CD4-positive, alpha-beta T cell treated with Interleukin-17A for 4 hours (primary cell): Measurements from ENCODE around the gene GGNBP2.
A peak's percentile ranks its signal among the peaks of the same experiment; 100 is the strongest.
"Not testable (repeated sequence)": the region's sequence is repeated elsewhere in the genome, so short reads cannot be mapped to it uniquely, and the experiment has no call there.

Experiments
- DNase-seq: peaks from one replicate; pipeline ENCODE4 v3.0.0-alpha.2; 2020; ENCODE audit warnings: mixed read lengths

Gene GGNBP2

DNA sequence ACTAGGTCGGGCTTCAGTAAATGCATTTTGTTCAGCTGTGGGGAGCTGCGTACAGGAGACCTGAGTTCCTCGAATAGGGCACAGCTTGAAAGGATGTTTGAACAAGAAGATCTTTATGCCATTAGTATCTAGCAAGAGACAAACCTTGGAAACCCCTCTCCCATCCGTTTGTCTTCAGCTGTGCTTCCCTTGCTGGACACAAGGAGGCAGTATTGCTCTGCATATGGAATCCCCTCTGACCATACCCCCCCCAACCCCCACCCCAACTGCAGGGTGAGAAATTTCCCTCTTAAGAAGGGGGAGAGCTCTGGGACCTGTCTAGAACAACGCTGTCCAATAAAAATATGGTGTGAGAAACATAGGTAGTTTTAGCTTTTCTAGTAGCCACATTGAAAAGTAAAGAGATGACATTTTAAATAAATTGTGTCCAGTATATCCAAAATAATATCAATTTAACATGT is 58.2 kb downstream of the GGNBP2 start:
- DNase-seq = peak; percentile 73

DNA sequence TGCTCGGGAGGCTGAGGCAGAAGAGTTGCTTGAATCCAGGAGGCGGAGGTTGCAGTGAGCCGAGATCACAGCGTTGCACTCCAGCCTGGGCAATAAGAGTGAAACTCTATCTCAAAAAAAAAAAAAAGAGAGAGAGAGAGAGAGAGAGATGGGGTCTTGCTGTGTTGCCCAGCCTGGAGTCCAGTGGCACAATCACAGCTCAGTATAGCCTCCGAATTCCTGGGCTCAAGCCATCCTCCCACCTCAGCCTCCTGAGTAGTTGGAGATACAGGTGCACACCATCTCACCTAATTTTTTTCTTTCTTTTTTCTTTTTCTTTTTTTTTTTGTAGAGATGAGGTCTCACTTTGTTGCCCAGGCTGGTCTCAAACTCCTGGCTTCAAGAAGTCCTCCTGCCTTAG is 60.3 kb downstream of the GGNBP2 start:
- DNase-seq = not testable (repeated sequence)

GRCh38 chr17:36608280-36608679 is 63.6 kb downstream of the GGNBP2 start:
- no peak for DNase-seq

GRCh38 chr17:36608794-36609497 is 64.2 kb downstream of the GGNBP2 start:
- peak; percentile 21 for DNase-seq

GRCh38 chr17:36609498-36609862 is 64.8 kb downstream of the GGNBP2 start:
- DNase-seq = no peak

DNA sequence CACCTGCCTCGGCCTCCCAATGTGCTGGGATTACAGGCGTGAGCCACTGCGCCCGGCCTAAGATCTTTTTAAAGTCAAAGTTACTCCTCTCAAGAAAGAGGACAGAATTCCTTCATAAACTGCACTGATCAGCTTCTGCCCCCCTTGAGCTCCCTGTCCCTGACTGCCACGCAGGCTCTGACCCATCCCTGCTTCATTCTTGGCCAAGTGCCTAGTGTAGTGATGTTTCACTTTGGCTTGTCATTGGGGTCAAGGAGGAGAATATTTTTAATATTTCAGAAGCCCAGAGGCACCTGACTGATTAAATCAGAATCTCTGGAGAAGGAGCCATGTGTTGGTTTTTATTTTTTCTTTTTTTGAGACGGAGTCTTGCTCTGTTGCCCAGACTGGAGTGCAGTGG is 65.8 kb downstream of the GGNBP2 start:
- DNase-seq = no peak

DNA sequence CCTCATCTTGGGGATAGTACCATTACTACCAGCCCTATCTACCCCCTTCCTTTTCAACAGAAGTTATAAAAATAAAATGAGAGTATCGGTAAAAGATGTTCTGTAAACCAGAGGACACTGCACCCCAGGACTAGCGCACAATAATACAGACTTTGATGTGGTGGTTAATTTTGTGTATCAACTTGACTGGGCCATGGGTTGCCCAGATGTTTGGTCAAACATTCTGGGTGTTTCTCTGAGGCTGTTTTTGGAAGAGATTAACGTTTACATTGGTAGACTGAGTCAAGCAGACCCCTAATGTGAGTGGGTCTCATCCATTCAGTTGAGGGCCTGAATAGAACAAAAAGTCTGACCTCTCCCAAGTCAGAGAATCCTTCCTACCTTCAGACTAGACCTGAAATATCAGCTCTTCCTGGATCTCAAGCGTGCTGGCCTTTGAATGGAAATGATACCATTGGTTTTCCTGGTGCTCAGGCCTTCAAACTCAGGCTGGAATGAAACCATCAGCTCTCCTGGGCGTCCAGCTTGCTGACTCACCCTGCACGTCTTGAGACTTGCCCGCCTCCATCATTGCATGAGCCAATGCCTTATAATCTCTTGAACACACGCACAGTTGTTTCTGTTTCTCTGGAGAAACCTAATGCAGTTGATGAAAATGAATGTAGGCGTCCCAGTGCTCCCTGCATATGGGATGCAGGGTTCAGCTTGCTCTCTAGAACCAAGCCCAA is 66.8 kb downstream of the GGNBP2 start:
- DNase-seq = no peak

- no peak for DNase-seq
Observed at GRCh38 chr17:36612323-36612722, 67.6 kb downstream of the GGNBP2 start.

DNA sequence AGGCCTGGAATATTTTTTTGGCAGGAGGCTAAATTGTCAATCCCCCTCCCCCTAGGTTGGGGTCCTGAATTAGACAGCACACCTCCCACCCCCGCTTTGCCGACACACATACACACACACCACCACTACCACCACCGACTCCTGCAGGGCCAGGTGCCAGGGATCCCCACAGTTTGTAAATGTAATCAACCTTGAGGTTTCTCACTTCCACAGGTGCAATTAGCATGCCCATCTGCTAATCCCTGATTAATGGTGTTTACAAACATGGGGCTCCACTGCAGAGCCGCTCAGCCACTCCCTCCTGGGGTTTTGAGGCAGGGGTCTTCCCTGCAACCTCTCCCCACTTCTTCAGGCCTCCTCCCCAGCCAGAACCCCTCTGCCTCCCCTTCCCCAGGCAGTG is 68.4 kb downstream of the GGNBP2 start:
- no peak for DNase-seq

GRCh38 chr17:36614081-36614480 is 69.4 kb downstream of the GGNBP2 start:
- no peak for DNase-seq

GRCh38 chr17:36614933-36615332 is 70.2 kb downstream of the GGNBP2 start:
- DNase-seq = no peak

- no peak for DNase-seq
Observed at GRCh38 chr17:36616061-36617029, 71.6 kb downstream of the GGNBP2 start.

- no peak for DNase-seq
Observed at GRCh38 chr17:36617773-36618172, 73.1 kb downstream of the GGNBP2 start.

DNA sequence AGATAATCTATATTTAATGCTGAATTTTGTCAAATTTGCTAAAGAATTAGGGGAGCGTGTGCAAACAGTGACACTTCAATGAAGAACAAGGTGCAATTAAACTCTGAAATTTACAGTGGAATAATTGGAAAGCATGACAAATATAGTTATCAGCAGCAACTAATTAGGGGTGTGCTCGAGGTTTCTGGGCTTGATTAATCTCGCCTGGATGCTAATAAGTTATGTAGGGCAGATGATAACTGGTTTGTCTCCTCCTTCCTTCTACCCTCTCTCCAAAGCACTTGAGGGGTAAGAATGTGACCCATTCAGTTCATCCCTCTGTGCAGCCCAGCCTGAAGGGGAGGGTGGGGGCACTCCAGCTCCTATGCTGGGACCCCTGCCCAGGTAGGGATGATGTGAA is 78.6 kb downstream of the GGNBP2 start:
- DNase-seq = no peak

- no peak for DNase-seq
Observed at GRCh38 chr17:36625188-36625587, 80.5 kb downstream of the GGNBP2 start.

GRCh38 chr17:36627101-36627500 is 82.4 kb downstream of the GGNBP2 start:
- no peak for DNase-seq

- DNase-seq = no peak
Observed at GRCh38 chr17:36628576-36628975, 83.9 kb downstream of the GGNBP2 start.

- peak; percentile 82 for DNase-seq
Observed at GRCh38 chr17:36629252-36629847, 84.6 kb downstream of the GGNBP2 start.

GRCh38 chr17:36629970-36630502 is 85.3 kb downstream of the GGNBP2 start:
- no peak for DNase-seq

DNA sequence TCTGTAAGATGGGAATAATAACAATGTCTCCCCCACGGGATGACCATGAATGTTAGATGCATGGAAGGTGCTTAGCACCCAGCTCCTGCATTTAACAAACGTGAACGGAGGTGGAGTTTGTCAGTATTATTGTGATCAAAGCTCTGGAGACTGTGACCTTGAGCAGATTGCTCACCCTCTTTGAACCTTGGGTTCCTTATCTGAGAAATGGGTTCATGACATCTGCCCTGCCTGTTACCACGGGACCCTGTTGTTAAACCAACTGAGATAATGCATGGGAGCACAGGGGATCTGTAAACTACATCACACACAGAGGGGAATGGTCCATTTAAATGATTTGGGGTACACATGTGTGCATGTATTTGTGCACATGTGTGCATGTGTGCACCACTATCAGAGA is 86.3 kb downstream of the GGNBP2 start:
- DNase-seq = no peak

GRCh38 chr17:36632916-36633771 is 88.4 kb downstream of the GGNBP2 start:
- DNase-seq = no peak
